ENCODE results near the gene SPAG9.

Gene SPAG9

DNA sequence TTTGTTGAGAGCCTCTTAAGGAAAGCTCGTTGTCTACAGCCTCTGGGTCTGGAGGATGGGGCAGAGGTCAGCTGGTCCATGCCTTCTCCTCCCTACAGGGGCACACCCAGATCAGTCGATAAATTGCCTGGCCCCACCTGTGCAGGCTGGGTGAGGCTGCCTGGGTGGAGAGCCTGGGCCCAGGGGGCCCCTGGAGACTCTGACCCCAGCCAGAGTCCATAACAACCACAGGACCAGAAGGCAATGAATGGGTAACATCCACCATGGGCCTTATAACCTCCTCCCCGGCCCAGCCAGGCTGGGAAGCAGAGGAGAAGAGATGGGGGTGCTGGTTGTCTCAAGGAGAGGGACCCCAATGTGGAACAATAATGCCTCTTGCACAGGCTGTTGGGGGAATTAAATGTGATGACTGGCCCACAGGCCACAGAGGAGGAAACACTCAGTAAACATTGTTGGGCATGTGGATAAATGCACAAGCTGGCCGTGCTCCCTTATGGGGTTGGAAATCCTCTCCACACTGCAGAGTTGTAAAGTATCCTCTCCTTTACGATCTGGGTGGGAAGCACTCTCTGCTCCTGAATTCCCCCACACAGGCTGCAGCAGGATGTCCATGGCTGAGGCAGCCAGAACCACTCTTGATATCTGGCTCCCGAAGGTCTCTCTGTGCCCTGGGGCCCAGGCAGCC, 197.8 kb downstream of the SPAG9 start:
- no peak for FAIRE-seq
- DNase-seq (ENCODE audit: insufficient read length), result no peak
- TF ChIP-seq POLR2AphosphoS5 (IDR thresholded peaks at IDR 0.05; ENCODE audit: low read depth, low read length) (no peak), TAF1 (IDR thresholded peaks at IDR 0.05; ENCODE audit: borderline replicate concordance, low read depth, low read length) (no peak), POLR2A (IDR thresholded peaks at IDR 0.05; ENCODE audit: low read depth, low read length) (no peak)

DNA sequence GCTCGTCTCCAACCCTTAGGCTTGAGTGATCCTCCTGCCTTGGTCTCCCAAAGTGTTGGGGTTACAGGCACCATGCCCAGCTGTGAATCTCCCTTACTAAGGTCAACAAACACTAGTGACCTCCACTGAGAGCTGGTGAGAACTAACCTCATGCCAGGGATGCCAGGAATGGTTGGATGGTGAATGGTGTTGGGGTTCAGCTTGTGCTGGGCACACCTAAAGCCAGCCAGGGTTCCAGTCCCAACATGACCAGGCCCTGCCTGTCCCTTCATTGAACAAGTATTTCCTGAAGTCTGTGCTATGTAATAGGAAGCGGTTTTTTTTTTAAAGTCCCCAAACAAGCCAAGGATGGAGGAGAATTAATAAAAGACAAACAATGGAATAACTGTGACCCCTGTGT, 198.6 kb downstream of the SPAG9 start:
- FAIRE-seq (no peak), DNase-seq (ENCODE audit: insufficient read length) (no peak)
- TF ChIP-seq TAF1 (IDR thresholded peaks at IDR 0.05; ENCODE audit: borderline replicate concordance, low read depth, low read length), result no peak
- no peak for TF ChIP-seq POLR2A (IDR thresholded peaks at IDR 0.05; ENCODE audit: low read depth, low read length)
- TF ChIP-seq POLR2AphosphoS5 (IDR thresholded peaks at IDR 0.05; ENCODE audit: low read depth, low read length), result no peak

DNA sequence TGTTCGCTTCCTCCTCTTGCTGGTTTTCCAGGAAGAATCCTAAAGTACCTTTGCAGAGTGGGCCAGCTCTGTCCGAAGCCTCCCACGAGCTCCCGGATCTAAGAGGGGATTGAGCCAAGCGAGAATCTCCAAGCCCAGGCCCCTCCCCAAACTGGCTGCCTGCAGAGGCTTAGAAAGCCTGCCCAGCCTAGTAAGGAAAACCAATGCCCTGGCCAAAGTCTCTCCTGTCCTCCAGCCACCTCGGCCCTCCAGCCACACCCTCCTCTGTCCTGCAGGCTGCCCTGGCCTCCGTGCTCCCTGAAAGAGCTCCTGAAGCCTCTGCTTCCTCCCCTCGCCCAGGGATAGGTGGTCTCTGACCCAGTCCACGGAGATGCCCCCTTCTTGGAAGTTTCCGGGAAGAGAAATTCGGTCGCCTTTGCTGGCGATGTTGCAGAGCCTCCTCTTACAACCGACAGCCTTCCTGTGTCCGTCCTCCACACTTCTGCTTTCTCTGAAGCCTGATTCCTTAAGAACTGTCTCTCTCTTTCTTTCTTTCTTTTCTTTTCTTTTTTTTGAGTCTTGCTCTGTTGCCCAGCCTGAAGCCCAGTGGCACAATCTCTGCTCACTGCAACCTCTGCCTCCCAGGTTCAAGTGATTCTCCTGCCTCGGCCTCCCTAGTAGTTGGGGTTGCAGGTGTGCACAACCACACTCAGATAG, 199.6 kb downstream of the SPAG9 start:
- FAIRE-seq, result no peak
- no peak for DNase-seq (ENCODE audit: insufficient read length)

DNA sequence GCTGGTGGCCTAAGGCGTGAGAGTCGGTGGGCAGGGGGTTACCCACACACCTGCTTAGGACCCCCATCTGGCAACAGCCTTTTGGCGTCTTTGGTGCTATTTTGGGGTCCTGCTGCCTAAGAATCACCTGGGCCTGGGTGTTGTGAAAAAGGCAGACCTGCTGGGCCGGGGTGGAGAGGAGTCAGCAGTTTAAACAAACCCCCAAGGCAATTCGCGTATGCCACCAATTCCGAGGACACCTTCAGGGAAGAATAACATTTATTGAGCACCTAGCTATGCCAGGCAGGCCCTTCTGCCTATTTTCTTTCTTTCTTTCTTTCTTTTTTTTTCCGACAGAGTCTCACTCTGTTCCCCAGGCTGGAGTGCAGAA, 200.6 kb downstream of the SPAG9 start:
- TF ChIP-seq POLR2AphosphoS5 (IDR thresholded peaks at IDR 0.05; ENCODE audit: low read depth, low read length) (no peak), TAF1 (IDR thresholded peaks at IDR 0.05; ENCODE audit: borderline replicate concordance, low read depth, low read length) (no peak), POLR2A (IDR thresholded peaks at IDR 0.05; ENCODE audit: low read depth, low read length) (no peak)
- no peak for FAIRE-seq
- DNase-seq (ENCODE audit: insufficient read length), result no peak

More for the DNA sequence above, 199.6 kb downstream of the SPAG9 start:
- no peak for TF ChIP-seq TAF1 (IDR thresholded peaks at IDR 0.05; ENCODE audit: borderline replicate concordance, low read depth, low read length)
- no peak for TF ChIP-seq POLR2AphosphoS5 (IDR thresholded peaks at IDR 0.05; ENCODE audit: low read depth, low read length)
- TF ChIP-seq POLR2A (IDR thresholded peaks at IDR 0.05; ENCODE audit: low read depth, low read length), result no peak

DNA sequence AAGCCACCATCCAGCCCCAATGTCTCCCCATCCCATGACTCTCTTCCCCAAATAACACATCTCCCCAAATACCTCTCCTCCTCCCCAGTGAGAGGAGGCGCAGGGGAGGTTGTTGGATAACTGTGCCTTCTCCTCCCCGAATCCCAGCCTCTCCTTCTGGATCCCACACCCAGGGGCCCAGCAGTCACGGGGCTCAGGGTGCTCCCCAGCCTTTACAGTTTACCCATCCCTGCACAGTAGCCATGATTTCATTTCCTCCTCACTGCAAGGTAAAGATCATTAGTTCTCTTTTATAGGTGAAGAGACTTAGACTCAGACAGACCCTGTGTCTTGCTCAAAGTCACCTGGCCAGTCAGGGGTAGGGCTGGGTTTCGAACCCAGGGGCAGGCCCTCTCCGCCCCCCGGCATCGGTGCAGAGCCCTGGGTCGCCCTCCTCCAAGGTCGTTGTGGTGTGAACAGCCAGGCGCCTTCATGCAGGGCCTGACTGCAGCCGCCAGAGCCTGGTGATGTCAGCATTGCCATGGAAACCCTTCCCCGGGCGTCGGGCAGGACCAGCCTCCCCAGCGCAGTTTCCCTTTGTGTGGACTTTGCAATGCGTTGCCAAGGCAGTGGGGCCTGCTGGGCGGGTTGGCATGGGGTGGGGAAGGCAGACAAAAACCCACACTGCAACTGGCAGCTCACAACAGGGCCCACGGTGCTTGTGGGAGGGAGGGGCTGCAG, 201.2 kb downstream of the SPAG9 start:
- TF ChIP-seq TAF1 (IDR thresholded peaks at IDR 0.05; ENCODE audit: borderline replicate concordance, low read depth, low read length) (no peak), POLR2A (IDR thresholded peaks at IDR 0.05; ENCODE audit: low read depth, low read length) (no peak), POLR2AphosphoS5 (IDR thresholded peaks at IDR 0.05; ENCODE audit: low read depth, low read length) (no peak)
- FAIRE-seq, result peak; percentile 74
- DNase-seq (ENCODE audit: insufficient read length), result peak; percentile 83

DNA sequence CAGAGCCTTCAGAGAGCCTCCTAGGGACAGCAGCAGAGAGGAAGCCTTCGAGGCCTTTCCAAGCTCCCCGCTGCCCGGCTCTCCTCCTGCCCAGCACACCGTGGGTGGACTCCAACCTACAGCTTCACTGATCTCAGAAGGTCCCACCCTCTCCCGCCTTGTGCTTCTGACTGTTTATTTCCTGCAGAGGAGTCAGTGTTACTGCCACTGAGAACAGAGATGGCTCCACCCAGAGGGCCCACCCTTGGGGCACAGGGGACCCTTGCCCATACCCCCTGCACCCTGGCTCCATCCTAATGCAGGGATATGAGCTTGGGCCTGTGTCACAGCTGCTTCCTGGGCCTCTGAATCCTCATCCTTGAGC, 201.8 kb downstream of the SPAG9 start:
- FAIRE-seq (no peak), DNase-seq (ENCODE audit: insufficient read length) (no peak)
- TF ChIP-seq POLR2A (IDR thresholded peaks at IDR 0.05; ENCODE audit: low read depth, low read length), result no peak

DNA sequence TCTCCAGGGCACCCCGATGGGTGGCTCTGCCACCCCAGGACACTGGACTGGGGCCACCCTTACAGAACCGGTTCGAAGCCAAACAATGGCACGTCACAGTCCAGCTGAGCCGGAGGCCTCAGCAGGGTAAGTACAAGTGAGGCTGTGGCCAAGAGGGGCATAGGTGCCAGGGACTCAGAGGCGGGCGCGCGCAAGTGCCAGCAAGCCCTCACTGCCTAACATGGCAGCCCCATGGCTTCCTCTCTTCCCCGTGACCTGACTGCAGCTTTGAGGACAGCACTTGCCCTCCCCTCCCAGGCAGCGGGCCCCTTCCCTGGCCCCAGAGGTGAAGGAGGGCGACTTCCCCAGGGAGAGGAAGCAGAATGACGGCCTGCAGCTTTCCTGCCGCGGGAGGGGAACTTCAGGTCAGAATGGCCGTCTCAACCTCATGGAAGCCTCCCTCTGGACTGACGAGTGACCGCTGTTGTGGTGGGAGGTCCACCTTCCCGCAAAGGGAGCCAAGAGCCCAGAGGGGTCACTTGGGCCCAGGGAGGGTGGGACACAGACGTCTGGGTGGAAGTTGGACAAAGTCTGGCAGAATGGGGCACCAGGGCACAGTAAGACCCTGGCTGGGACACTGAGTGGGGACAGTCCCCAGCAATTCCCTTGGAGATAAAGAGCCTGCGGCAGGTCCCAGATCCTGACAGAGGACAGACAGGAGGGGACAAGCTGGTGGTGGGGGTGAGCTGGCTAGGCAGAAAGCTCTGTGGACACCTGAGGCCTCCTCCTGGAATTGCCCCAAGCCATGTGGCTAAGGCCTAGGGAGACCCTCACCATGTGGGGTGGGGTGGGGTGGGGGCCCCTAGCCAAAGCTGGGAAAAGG, 202.4 kb downstream of the SPAG9 start:
- FAIRE-seq, result no peak
- no peak for DNase-seq (ENCODE audit: insufficient read length)
- TF ChIP-seq POLR2A (IDR thresholded peaks at IDR 0.05; ENCODE audit: low read depth, low read length), result no peak

DNA sequence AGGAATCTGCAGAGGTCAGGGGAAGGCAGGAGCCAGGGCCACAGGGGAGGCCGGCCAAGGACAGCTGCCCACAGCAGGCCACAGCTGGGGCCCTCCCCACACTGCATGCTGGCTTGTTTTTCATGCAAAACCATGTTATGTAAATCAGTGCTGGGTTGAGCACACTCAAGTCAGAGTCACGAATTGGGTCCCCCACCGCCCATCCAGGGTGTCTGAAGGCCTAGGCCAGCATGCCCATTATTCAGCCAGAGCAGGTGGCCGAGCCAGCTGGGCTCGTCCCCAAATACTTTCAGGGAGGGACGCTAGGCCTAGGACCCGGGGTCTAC, 203.3 kb downstream of the SPAG9 start:
- no peak for DNase-seq (ENCODE audit: insufficient read length)
- FAIRE-seq, result peak; percentile 83
- TF ChIP-seq POLR2AphosphoS5 (IDR thresholded peaks at IDR 0.05; ENCODE audit: low read depth, low read length) (no peak), POLR2A (IDR thresholded peaks at IDR 0.05; ENCODE audit: low read depth, low read length) (no peak), TAF1 (IDR thresholded peaks at IDR 0.05; ENCODE audit: borderline replicate concordance, low read depth, low read length) (no peak)

DNA sequence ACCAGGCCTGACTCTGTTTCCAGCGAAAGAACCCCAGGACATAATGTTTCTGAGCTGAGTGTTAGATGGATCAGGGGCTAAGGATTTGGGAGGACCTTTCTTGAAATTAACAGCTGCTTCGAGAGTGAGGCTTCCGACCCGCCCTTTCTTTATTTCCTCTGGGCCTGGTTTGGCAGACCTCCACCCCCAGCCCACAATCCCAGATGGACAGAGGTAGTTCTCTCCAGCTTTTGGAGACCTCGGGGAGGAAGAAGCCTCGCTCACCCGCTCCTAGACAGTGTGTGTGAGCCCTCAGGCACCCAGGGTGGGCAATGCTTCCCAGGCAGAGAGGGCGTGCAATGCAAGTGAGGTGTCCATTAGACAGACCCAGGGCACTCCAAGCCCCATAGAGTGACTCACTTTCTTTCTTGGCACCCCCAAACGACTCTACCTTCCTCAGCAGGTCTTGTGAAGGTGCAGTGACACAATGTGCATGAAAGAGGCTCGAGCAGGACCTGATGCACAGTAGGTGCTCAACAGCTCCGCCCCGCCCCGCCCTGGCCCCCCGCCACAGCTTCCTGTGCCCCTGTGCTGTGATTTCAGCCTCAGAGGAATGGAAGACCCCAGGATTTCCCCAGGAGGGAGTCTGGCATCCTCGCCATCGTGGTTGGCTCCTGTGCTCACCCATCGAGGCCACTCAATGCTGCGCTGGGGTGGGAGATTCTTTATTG, 203.8 kb downstream of the SPAG9 start:
- TF ChIP-seq POLR2A (IDR thresholded peaks at IDR 0.05; ENCODE audit: low read depth, low read length), result no peak
- no peak for TF ChIP-seq POLR2AphosphoS5 (IDR thresholded peaks at IDR 0.05; ENCODE audit: low read depth, low read length)
- no peak for TF ChIP-seq TAF1 (IDR thresholded peaks at IDR 0.05; ENCODE audit: borderline replicate concordance, low read depth, low read length)
- FAIRE-seq (no peak), DNase-seq (ENCODE audit: insufficient read length) (no peak)

DNA sequence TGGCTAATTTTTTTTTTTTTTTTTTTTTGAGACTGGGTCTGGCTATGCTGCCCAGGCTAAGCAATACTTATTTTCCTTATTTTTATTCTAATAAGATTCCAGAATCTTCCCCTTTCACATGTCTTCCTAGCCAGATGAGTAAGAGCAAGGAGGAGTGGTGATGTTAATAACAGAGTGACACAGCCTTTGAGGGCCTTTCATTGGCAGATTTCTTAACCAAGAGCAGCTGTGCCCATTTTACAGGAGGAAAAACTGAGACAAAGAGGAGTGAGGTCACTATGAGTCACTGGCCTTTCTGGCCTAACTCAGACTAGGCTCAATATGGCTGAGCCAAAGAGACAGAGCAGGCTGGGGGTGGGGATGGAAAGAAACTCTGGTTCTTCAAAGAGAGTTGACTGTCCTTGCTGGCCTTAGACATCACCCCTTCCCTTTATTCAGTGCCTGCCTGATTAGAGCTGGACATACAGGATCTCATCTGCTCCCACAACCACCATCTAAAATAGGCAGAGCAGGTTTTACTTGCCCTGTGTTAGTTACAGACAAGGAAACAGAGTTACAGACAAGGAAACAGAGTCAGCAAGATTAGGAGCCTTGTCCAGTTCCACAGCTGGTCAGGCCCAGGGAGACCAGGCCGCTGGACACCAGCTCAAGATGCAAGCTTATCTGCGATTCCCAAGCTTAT, 204.5 kb downstream of the SPAG9 start:
- FAIRE-seq, result no peak
- no peak for DNase-seq (ENCODE audit: insufficient read length)
- TF ChIP-seq TAF1 (IDR thresholded peaks at IDR 0.05; ENCODE audit: borderline replicate concordance, low read depth, low read length) (no peak), POLR2AphosphoS5 (IDR thresholded peaks at IDR 0.05; ENCODE audit: low read depth, low read length) (no peak), POLR2A (IDR thresholded peaks at IDR 0.05; ENCODE audit: low read depth, low read length) (no peak)

Data from GM12892 (cell line).